Fibroblast of lung (primary cell): Measurements from ENCODE around the gene INSYN2B.

Source experiments
- EZH2 ChIP-seq: IDR thresholded peaks from 2 replicates; pipeline ENCODE4 v1.5.1; 2012; ENCODE audit warnings: low read length, control low read depth, mild to moderate bottlenecking; ENCODE audit errors: missing control alignments
- TF ChIP-seq, protein P1 (sequence below), 2 donors: IDR thresholded peaks in 1 of 2; conservative IDR thresholded peaks in 1 of 2; 1 replicate in 1 of 2; 2 replicates in 1 of 2; pipeline ENCODE4 v1.5.1; 2011 to 2012; ENCODE audit warnings: low read length in 2 of 2, control low read depth in 1 of 2, inconsistent platforms in 1 of 2, low read depth in 1 of 2, mild to moderate bottlenecking in 1 of 2

DNA sequence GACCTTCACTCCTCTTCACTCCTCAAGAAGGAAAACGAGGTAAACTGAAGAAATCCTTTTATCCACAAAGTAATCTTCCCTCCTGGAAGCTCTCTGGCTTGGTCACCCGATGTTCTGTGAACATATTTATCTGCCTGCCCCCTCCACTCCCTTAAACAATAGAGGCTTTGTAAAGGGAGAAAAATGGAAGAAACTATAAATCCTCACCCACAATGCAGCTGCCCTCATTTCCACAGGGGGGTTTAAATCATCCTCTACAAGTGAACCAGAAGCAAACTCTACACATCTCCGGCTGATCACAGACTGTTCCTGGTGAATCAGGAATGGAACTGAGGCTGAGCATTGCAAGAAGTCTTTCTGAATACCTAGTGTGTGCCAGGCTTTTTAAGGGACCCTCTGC is 7.2 kb downstream of the INSYN2B start:
- TF ChIP-seq, protein P1, sequence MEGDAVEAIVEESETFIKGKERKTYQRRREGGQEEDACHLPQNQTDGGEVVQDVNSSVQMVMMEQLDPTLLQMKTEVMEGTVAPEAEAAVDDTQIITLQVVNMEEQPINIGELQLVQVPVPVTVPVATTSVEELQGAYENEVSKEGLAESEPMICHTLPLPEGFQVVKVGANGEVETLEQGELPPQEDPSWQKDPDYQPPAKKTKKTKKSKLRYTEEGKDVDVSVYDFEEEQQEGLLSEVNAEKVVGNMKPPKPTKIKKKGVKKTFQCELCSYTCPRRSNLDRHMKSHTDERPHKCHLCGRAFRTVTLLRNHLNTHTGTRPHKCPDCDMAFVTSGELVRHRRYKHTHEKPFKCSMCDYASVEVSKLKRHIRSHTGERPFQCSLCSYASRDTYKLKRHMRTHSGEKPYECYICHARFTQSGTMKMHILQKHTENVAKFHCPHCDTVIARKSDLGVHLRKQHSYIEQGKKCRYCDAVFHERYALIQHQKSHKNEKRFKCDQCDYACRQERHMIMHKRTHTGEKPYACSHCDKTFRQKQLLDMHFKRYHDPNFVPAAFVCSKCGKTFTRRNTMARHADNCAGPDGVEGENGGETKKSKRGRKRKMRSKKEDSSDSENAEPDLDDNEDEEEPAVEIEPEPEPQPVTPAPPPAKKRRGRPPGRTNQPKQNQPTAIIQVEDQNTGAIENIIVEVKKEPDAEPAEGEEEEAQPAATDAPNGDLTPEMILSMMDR (conservative IDR thresholded peaks at IDR 0.05 in 1 of 2, IDR thresholded peaks at IDR 0.05 in 1 of 2; ENCODE audit: low read depth in 1 of 2, low read length in 2 of 2) = no peak
- no peak for TF ChIP-seq EZH2
